ENCODE measurements around the gene NRXN2.

Gene NRXN2

DNA sequence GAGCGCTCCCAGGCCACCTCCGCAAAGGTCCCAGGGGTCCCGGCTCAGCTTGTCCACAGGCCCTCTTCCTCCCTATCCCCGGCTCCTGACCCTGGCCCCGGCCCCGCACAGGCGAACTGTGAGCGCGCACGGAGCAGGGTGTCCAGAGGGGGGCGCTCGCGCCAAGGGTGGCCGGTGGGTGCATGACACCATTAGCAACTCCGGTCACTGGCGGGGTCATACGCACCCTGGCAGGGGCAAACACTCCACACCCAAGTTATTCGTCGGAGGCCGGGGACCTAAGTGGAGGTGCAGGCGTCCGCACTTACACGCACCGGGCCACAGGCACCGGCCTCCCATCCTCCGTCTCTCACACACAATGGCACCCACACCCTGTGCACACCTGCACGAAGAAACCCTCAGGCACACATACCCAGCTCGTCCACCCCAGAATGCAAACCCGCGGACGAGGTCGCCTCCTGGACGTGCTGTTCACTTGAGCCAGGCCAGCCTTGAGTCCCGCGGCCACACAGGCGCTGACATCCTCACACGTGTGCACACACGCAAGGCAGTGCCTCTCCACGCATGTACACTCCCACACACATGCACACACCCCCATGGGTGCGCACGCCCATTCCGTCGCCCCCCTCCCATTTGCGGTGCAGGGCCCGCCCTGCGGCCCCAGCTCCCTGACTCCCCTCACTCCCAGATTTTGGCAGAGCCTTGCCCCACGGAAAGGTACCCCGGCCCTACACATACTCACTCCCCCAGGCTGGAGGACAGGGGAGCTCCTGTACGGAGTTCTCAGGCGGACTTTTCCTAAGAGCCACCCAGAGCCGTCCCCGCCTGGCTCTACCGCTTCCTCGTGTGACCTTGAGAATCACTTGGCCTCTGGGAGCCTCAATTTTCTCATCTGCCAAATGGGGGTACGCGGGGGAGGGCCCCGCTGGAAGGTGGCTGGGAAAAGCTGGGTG, 20.9 kb upstream of the NRXN2 start, which contains the start of gene RASGRP2:
Gene RASGRP2 (minus strand): TSS at position 552 of the 953 bp plus-strand sequence. CDS start 1,276 bp downstream, outside the sequence.
- DNase-seq (ENCODE audit: low read depth in 2 of 2) = peak; percentile 63 to 66

DNA sequence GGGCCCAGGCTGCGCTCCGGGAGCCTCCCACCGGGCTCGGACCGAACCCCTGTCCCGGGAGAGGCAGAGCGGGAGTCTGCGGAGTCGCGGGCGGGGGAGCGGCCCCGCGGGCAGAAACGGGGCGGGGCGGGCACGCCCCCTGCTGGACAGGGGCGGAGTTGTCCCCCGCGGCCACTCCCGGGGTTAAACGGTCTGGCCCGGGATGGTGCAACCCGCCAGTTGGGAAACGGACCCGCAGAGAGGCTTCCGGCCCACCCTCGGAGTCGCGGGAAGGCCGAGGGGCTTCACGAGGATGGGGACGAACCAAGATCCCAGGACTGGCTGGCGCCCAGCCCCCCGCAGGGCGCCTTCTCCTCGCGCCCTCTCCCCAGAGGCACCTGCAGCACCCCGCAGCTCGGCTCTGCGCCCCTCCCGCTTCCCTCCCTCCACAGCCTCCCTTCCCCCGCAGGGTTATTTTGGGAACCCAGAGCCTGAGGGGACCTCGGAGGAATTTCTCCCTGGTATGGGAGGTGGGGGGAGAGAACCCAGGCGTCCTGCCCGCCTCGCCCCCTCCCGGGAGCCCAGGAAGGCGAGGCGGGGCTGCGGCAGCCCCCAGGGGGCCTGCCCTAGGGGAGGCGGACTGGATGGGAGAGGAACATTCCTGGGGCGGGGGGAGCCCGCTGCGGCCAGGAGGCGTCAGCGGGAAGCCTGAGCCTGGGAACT, 20.0 kb upstream of the NRXN2 start:
- DNase-seq (ENCODE audit: low read depth in 2 of 2) = peak; percentile 31 to 58

DNA sequence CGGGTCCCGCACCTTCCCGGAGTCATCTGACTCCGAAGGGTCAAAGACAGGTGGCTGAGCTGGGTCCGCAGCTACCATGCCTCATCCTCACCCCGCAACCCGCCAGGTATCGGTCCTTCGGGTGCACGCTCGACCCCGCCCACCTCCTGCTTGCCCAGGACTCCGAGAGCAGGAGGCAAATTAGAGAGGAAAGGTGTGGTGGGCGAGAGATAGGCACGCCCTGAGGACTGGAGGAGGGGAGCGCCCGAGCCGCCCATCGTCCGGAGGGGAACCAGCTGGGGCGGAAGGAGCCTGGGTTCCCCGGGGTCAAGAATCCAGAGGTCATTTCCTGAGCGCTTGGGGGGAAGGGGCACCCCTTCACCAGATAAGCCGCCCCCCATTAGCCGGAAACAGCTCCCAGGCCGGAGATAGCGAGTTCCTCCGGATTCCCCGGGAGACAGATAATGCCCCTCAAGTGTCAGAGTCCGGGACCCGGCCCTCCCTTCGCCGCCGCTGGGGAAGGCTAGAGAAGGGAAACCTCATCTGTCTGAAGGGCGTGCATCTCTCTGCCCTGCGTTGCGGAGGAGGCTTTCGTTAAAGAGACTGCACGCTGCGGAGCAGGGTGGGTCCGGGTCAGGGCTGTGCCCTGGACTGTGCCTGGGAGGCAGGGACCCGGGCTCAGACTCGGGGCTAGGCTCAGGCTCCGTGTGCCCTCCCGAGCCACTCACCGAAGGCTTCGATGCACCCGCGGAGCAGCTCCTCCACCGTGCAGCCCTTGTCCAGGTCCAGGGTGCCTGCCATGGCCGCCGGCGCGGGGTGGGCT, 19.3 kb upstream of the NRXN2 start:
- DNase-seq (ENCODE audit: low read depth in 2 of 2) = no peak

DNA sequence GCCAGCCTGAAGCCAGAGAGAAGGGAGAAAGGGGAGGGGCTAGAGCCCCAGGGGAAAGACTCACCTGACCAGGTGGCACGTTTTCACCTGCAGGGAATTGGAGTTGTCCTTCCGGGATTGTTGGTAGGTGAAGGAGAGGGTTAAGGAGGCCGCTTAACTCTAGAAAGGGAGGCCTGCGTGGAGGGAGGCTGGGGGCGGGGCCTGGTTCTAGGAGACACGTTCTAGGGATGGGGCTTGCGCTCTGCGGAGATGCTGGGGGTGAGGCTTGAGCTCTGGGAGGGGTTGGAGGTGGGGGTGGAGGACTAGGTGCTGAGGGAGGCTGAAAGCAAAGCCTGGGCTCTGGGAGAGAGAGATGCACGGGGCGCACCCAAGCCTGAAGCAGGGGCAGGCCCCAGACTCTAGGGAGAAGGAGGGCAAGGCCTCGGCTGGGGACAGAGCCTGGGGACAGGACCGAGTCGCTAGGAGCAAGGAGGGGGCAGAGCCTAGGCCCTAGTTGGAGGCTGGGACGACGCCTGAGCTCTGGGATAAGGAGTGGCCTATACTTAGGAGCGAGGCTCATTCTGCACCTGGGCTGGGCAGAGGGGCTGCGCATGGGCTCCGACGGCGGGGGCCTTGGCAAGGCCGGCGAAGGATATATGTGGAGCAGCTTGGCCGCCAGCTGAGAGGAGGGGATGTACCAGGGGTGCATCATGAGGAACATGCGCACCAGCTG, 18.5 kb upstream of the NRXN2 start:
- no peak for DNase-seq (ENCODE audit: low read depth in 2 of 2)

DNA sequence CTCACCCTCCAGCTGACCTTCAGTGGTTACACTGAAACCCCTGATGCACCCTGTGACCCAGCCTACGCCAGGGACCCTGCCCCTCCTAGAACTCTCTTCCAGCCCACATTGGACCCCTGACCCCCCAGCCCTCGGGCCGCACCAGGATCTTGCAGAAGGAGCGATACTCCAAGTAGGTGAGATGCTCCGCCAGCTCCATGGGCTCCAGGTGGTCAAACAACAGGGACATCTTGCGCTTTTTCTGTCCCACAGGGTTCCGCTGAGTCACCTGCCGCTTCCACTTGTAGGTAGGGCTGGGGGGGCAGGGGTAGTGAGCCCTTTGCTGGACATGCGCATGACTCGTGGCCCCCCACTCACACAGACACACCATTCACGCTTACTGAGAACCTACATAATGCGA, 16.9 kb upstream of the NRXN2 start:
- no peak for DNase-seq (ENCODE audit: low read depth in 2 of 2)

DNA sequence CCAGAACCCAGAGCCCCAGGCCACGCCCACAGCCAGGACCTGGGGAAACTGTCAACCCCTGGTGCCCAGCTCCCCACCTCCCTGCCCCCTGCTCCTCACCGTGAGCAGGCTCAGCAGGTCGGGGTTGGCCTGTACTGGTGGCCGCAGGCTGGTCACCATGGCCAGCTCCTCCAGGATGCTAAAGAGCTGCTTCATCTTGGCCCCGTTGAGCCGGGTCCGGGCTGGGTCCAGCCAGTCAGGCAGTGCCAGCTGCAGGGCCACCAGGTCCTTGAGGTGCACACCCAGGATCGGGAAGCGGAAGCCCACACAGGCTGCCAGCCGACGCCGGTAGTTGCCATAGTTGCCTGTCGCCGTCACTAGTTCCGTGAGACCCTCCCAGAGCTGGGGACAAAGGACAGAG, 13.7 kb upstream of the NRXN2 start:
- no peak for DNase-seq (ENCODE audit: low read depth in 2 of 2)

DNA sequence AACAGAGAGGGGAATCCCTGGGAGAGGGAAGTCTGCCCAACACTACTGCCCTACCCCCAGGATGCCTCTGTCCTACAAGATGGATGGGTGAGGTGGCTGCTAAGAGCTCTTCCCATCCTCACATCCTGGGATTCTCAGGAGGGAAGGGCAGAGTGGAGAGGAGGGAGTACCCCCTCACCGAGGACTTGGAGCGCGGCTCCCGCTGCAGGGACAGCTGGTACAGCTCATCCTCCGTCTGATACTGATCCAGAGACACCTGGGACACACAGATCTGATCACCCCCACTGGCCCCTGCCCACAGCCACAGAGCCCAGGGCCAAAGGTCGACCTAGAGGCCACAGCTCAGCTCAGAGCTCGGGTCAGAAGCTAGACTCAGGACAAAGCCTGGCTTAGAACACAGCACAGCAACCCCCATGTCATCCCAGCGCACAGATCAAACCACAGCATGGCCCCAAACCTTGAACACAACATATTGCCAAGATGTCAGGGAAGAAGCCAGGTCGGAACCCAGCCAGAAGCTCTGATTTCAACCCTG, 12.8 kb upstream of the NRXN2 start:
- no peak for DNase-seq (ENCODE audit: low read depth in 2 of 2)

DNA sequence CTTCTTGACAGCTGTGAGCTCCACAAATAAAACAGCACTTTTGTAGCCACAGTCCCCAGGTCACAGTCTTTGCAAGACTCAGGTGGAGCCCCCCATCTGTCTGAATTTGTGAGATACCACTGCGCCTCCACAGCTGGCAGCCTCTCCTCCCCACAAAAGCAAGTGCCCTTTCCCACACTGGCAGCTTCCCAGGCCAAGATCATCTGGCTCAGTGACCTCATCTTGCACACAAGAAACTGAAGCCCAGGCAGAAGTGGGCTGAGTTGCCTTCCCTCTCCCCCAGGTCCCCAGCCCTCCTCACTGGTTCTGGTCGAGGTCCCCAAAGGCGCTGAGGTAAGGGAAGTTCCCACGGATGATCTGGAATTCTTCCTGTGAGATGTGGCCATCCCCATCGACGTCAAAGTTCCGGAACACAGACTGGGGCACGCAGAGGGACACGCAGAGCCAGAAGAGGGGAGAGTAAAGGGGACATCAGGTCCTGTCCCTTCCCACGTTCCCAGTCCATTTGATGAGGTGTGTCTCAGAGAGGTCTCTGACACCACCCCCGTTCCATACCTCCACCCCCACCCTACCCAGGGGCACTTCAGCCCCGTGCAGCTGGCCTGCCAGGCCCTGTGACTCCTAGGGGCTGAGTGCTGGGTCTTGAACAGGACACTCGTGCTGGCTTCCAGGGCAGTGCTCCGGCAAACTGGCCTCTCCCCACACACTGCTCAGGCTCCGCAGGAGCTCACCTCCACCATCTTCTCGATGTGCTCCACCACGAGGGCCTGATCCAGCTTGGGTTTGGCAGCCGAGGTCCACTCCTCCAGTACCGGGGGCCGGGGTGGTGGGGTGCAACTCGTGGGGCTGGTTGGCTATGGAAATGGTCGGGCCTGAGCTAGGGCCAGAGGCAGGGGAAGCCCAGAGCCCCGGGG, 12.1 kb upstream of the NRXN2 start:
- DNase-seq (ENCODE audit: low read depth in 2 of 2) = no peak

DNA sequence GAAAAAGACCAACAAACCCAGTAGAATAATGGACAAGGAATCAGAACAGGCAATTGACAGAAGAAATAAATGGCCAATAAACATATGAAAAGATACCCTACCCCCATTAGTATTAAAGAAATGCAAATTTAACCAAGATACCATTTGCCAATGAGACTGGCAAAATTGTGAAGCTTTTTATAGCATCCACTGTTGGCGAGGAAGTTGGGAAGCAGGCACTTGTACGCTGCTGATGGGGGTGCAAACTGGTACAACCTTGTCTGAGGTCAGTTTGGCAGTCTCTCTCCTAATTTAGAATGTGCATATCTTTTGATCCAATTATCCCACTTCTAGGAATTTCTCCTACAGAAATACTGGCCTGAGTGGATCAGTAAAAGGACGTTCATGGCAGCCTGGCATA, 8.6 kb upstream of the NRXN2 start:
- DNase-seq (ENCODE audit: low read depth in 2 of 2) = no peak

DNA sequence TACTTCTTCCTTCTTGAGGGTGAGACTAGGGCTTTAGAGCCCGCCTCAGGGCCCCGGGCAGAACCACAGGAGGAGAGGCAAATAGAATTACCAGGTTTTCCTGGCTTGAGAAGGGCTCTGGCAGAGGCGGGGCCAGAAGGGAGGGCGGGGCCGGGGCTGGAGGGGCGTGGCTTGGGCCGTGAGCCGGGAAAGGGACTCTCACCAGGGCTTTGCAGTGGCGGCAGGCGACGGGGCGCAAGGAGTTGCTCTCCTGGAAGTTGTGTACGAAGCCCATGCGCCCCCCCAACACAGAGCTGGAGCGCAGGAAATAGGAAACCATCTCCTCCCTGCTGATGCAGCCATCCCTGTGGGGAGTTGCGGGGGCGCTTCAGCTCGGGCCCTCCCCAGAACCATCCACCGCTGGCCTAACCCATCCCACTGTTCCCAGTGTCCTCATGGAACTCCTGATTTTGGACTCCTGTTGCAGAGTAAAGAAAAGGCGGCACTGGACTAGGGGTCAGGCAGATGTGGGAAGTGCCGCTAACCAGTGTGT, 6.9 kb upstream of the NRXN2 start:
- no peak for DNase-seq (ENCODE audit: low read depth in 2 of 2)

DNA sequence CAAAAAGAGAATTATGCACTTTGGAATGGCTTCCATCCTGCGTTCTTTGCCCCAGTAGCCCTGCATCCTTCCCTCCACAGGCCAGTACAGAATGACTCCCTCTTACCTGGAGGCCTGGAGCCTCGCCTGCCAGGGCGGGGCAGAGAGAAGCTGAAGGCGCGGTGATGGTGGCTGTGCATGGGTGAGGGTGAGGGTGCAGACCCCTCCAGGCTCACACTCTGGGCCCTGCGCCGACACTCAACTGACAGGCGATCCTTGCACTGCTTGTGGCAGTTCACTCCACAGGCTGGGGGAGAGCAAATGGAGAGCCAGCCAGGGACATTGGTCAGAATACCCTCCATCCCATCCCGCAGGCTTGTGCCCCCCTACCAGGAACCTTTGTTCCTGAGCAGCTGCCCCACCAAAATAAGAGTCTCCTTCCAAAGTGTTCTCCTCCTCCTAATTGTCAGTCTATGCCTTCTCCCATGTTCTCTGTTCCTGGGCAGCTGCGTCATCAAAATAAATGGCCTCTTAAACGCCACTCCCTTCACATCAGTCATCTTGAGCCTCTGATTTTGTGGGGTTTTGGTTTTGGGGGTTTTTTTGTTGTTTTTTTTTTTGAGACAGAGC, 5.9 kb upstream of the NRXN2 start:
- no peak for DNase-seq (ENCODE audit: low read depth in 2 of 2)

DNA sequence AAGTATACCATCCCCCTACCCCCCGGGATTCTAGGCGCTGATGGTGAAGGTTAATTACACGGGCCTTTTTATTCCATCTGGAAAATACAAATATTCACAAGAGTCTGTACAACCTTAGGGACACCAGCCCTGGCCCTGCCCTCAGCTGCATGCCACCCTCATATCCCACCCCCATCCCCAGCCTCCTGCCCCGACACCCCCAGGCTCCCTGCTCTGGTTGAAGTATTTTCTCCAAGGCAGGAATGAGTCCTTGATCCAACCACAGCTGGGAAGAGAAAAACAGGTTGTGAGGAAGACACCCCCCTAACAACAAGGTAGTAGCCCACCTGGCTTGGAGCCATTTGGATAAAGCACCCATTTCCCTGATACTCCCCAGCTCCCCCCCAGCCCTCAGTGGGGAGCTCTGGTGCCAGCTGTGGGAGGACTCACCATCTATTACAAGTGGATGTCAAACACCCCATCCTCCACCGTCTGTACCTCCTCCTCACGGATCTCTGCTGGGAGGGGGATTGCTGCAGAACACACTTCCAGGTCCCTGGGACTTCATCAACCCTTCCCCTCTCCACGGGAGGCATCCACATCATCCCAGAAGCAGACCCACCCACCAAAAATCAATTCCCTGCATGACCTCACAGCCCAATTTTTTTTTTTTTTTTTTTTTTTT, 4.0 kb upstream of the NRXN2 start:
- DNase-seq (ENCODE audit: low read depth in 2 of 2) = no peak

DNA sequence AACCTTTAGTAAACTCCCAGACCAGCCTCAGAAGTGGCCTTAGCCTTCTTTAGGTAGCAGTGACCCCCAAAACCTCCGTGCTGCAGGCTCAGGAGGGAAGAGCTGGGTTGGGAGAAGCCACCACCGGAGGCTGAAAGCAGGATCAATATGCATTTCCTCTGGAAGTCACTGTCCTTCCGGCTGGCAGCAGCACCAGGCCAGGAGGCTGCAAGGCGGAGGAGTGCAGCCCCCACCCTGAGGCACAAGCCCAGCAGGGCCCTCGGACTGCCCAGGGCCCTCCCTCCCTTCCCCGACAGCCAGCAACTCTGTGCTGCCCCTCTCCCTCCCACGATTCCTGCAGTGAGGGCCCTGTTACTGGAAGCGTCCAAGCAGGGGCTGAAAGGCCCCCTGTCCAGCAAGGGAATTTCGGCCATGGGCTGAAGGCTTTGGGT, 3.2 kb upstream of the NRXN2 start:
- DNase-seq (ENCODE audit: low read depth in 2 of 2) = no peak

DNA sequence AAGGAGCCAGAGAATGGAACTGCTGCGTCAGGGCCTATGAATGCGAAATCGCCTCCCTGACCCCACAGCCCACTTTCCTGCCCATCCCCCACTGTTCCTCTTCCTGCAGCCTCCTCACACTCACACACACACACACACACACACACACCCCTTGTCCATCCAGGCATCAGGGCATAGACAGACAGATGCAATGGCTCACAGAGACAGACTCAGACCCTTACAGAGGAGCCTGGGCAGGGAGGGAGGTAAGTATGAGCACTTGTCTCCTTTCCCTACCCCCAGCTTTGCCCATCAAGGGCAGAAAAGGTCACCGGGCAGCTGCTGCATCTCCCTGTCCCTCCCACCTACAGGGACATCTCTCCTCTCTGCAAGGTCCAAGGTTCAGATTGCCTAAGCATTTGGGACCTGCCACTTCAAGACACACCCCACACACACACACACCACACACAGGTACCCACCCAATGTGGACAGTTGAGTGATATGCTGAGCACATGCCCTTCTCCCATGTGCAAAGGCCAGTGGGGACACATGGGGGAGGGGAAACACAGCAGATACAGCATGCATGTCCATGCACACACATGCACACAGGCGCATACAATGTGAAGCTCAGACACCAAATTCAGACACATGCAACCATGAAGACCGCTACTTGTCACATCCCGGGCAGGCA, 2.0 kb upstream of the NRXN2 start:
- DNase-seq (ENCODE audit: low read depth in 2 of 2) = no peak

DNA sequence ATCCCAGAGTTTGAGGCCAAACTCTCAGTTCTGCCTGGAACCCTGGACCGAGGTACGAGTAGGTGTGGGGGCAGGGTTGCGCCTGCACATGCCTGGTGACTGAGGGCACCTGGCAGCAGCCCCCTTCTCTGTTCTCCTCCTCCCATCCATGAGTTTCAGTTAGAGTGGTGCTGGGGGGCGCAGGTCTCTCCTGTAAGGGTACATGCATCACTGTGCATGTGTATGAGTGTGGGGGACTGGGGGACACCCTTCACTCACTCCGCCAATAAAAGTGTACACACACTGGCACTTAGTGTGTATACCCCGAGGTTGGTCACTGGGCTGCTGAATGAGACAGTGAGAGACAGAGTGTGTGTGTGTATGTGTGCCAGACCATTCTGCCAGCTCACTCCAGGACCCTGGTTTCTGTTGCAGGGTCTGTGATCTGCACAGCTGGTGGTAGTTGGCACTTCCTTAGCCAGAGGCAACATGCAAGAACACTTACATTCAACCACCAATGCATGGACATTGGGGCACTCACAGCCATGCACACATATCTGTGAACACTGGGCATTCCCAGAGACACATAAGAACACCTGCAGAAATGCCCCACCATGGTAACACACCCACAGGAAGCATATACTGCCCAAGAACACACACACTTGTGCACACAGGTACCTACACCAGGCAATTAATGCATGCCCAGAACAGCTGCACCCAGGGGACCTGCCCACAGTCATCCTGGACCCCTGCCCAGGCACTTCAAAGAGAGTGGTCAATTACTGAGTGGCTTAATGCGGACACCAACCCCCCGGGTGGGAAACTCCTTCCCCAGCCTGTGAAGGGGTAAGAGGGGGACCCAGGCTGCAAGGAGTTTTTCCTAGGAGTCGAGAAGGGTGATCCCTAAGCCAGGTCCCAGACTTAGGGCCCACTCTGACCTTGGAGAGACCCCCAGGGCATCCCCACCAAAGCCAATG, 1.2 kb upstream of the NRXN2 start:
- no peak for DNase-seq (ENCODE audit: low read depth in 2 of 2)

DNA sequence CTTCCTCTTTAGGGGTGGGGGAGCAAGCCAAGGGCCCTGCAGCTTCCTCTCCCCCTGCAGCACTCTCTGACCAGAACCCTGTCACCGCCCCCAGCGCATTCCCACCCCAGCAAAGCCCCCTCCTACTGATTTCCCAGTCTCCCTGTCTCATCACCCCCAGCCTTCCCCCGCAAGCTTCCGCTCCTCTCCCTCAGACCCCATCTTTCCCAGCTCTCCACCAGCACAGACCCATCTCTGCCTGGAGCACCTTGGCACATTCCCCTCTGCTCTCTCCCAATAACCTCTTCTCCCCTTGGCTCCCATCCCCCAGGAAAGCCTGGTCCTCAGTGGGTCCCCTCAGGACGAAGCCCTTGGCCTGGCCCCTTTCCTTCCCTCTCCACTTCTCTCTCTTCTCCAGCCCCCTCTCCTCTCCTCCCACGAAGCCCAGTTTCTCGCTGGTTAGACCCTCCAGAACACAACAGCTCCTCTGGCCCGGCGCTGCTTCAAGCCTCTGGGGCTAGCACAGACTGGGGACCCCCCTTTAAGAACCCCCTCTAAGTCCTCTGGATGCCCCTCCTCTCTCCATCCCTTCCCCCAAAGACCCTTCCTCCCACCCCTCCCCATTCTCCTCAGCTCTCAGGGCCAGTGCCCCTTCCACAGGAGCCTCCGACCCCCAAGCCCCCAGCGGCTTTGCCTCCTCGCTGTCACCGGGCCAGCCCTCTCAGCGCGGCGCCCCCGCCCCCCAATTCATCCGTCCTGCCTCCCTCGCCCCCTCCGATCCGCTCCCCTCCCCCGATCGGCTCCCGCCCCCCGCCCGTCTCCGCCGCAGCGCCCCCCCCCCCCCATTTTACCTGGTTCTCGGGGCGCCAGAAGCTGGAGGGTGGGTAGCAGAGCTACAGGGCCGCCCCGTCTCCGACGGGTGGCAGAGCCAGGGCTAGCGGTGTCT, 594 bp downstream of the NRXN2 start:
- no peak for DNase-seq (ENCODE audit: low read depth in 2 of 2)
